ENCODE results near the gene GMFB.
"Not testable (repeated sequence)": the region's sequence is repeated elsewhere in the genome, so short reads cannot be mapped to it uniquely, and the experiment has no call there.

Gene GMFB

GRCh38 chr14:54490445-54491175 lies 1.8 kb upstream of the GMFB start:
- DNase-seq, result no peak

GRCh38 chr14:54489731-54490444 lies 1.1 kb upstream of the GMFB start:
- DNase-seq, result no peak

- no peak for DNase-seq
Observed at GRCh38 chr14:54489318-54489683, 521 bp upstream of the GMFB start.

- no peak for DNase-seq
Observed at GRCh38 chr14:54488318-54488645, 498 bp downstream of the GMFB start.

- DNase-seq, result no peak
Observed at GRCh38 chr14:54487771-54488170, 1.0 kb downstream of the GMFB start.

- no peak for DNase-seq
Observed at GRCh38 chr14:54486685-54487084, 2.1 kb downstream of the GMFB start.

- DNase-seq, result no peak
Observed at GRCh38 chr14:54483846-54484245, 4.9 kb downstream of the GMFB start.

DNA sequence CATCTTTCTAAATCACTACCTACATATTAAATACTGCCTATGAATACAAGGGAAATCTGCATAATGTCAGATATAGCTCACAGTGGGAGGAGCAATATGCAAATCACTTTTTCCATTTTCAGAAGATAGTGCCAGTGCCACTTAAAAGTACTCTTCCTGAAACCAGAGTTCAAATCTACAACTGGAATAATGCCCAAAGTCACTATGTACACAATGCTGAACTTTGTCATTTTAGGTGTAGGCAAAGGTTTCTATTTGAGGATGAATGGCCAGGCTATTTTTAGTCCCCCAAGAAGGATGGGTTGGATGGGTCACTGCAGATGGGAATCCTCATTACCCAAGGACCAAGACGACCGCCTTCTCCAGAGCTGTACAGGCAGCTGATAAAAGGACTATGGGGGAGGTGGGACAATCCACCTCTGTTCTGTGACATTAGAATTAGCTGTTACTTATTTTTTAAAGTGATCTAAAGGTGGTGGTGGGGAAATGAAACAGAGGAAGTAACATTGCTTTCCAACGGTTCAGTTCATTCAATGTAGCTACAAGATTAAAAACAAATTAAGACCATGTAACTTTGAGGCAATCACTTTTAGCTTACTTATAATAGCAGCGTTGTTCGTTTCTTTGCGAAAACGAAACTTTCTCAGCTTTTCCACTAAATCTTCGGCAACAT lies 5.6 kb downstream of the GMFB start:
- DNase-seq, result no peak

GRCh38 chr14:54481695-54482094 lies 7.1 kb downstream of the GMFB start:
- DNase-seq, result no peak

GRCh38 chr14:54480830-54481562 lies 7.8 kb downstream of the GMFB start:
- no peak for DNase-seq

DNA sequence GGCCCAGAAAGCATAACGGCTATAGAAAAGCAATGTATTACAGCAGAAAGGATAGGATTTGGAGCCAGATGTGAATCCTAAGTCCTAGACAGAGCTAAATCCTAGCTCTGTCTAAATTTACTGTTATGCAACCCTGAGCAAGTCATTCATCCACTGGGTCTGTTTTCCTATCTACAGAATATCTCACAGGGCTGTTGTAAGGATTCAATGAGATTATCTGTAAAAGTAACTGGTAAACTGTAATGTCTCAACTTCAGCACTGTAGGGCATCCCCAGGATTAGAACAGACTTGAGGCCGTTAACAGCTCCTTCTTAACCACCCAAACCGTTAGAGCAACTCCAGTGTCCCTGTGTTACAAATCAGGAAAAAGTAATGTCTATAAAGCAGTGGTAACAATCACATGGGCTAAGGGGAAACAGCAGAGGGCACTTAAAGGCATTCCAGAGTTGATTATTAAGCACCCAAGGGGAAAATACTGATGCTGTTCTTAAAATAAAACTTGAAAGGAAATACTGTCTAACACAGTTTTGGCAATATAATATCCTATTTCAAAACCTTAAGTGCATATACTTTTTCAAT lies 10.1 kb downstream of the GMFB start:
- DNase-seq, result no peak

DNA sequence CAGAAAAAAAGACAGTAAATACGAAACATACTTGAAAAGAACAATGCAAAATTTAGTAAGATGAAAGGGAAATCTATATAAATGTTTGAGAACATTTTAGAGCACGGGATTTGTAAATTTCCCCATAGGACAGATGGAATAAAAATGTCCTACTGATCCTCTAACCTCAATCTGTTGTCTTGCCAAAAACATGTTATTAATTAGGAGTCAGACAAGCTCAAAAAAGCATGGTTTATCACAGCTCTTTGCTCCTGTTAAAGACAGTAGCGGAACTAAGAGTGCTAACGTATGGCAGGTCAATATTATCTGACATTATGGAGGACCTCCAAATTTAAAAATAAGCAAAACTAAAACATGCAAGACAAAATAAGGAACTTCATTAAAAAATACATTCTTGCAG lies 12.9 kb downstream of the GMFB start:
- DNase-seq, result no peak

- DNase-seq, result no peak
Observed at GRCh38 chr14:54475187-54475899, 13.4 kb downstream of the GMFB start.

DNA sequence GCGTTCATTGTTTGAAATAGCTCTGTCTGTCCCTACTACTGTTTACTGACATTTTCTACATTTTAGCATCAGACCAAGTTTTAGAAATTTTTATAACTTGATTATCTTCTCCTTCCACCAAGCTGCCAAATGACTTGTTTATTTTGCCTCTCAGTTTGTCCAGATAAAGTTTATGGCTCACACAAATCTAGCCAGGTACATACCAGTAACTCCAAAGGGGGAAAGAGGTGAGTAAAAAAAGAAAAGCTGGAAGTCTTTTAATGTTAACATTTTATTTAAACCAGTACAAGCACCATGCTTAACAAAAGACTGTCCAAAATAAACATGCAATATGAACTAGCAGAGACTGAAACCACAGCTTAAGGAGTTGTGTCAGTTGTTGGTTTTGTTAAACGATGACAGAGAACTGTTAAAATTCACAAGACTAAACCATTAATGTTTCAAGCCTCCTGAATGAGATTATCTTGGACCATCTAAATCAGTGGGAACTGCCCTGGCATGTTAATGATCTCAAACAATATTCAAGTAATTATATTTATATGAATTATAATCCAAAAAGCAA lies 14.5 kb downstream of the GMFB start:
- no peak for DNase-seq

DNA sequence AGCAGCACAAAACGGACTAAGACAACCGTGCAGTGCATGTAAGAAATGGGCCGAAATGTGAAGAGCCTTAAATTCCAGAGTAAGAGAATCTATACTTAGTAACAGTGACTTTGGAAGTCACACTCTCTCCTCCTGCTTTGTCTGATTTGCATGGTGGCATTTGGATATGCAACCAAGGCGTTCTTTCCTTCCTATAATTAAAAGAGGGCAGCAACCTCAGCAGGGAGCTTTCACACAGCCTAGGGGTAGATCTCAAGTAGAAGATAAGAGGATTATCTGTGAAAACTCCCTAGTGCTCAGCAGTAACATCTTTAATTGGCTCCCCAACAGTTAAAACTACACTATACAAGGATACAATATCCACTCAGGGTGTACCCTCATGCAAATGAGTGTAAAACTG lies 16.5 kb downstream of the GMFB start:
- no peak for DNase-seq

DNA sequence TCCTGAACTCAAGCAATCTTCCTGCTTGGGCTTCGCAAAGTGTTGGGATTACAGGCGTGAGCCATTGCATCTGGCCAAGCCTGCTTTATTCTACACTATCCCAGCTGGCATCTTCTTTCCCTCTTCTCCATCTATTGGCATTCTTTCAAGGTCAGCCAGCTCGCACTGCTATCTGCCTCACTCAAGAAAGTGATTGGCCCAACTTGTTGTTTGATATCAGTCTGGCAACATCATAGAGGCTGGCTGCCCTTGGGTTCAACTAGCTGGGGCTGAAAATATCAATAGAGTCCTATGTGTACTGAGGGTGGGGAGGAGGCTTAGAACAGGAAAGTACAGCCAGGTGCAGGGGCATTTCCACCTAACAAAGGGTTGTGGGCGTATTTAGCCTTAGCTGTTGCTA lies 17.1 kb downstream of the GMFB start:
- DNase-seq, result no peak

- no peak for DNase-seq
Observed at GRCh38 chr14:54470701-54471100, 18.1 kb downstream of the GMFB start.

- DNase-seq, result no peak
Observed at GRCh38 chr14:54467280-54467679, 21.5 kb downstream of the GMFB start.

GRCh38 chr14:54465654-54466053 lies 23.1 kb downstream of the GMFB start:
- no peak for DNase-seq

GRCh38 chr14:54462048-54462447 lies 26.7 kb downstream of the GMFB start:
- no peak for DNase-seq

DNA sequence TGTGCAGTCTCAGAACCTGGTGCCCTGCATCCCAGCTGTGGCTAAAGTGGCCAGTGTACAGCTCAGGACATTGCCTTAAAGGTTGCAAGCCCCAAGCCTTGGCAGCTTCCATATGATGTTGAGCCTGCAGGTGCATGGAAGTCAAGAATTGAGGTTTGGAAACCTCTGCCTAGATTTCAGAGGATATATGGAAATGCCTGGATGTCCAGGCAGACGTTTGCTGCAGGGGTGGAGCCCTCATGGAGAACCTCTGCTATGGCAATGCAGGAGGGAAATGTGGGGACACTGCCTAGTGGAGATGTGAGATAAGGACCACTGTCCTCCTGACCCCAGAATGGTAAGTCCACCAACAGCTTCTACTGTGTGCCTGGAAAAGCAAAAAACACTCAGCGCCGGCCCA lies 29.7 kb downstream of the GMFB start:
- DNase-seq, result no peak

DNA sequence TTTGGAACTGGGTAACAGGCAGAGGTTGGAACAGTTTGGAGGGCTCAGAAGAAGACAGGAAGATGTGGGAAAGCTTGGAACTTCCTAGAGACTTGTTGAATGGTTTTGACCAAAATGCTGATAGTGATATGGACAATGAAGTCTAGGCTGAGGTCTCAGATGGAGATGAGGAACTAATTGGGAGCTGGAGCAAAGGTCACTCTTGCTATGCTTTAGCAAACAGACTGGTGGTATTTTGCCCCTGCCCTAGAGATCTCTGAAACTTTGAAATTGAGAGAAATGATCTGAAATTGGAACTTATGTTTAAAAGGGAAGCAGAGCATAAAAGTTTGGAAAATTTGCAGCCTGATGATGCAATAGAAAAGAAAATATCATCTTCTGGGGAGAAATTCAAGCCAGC lies 30.2 kb downstream of the GMFB start:
- not testable (repeated sequence) for DNase-seq

All from KG1 (cell line).